Cerebellar cortex (tissue), 1 donor: ENCODE measurements around the gene EWSR1.

Source experiments
- DNase-seq: peaks from one replicate; pipeline ENCODE4 v3.0.0-alpha.2; 2015; ENCODE audit warnings: low spot score

EWSR1 gene

GRCh38 chr22:29251265-29251664 is 16.8 kb upstream of the EWSR1 start:
- DNase-seq, result no peak

GRCh38 chr22:29251981-29252911 is 15.8 kb upstream of the EWSR1 start:
- DNase-seq, result peak; percentile 80

- DNase-seq, result no peak
Observed at GRCh38 chr22:29253561-29254285, 14.3 kb upstream of the EWSR1 start.

GRCh38 chr22:29254286-29254660 is 13.8 kb upstream of the EWSR1 start:
- no peak for DNase-seq

GRCh38 chr22:29255064-29255621 is 12.9 kb upstream of the EWSR1 start:
- no peak for DNase-seq

GRCh38 chr22:29256606-29257325 is 11.3 kb upstream of the EWSR1 start:
- DNase-seq, result no peak

GRCh38 chr22:29257751-29258181 is 10.3 kb upstream of the EWSR1 start:
- DNase-seq, result no peak

- DNase-seq, result no peak
Observed at GRCh38 chr22:29258407-29259252, 9.4 kb upstream of the EWSR1 start.

GRCh38 chr22:29259253-29259899 is 8.7 kb upstream of the EWSR1 start:
- peak; percentile 49 for DNase-seq

GRCh38 chr22:29260031-29260560 is 8.0 kb upstream of the EWSR1 start:
- no peak for DNase-seq

GRCh38 chr22:29260601-29261315 is 7.3 kb upstream of the EWSR1 start:
- DNase-seq, result no peak

- DNase-seq, result no peak
Observed at GRCh38 chr22:29263791-29264276, 4.2 kb upstream of the EWSR1 start.

GRCh38 chr22:29265305-29265704 is 2.8 kb upstream of the EWSR1 start:
- DNase-seq, result no peak

- no peak for DNase-seq
Observed at GRCh38 chr22:29265929-29266328, 2.1 kb upstream of the EWSR1 start.

GRCh38 chr22:29266564-29267461 is 1.3 kb upstream of the EWSR1 start:
- no peak for DNase-seq

GRCh38 chr22:29267462-29267857 is 608 bp upstream of the EWSR1 start:
- DNase-seq, result no peak

- peak; percentile 55 for DNase-seq
Observed at GRCh38 chr22:29268511-29269229, 602 bp downstream of the EWSR1 start.

- no peak for DNase-seq
Observed at GRCh38 chr22:29269230-29269604, 1.1 kb downstream of the EWSR1 start.
